GM12873 (cell line): ENCODE measurements around the gene ZBTB38.

ENCODE experiments used
- TF ChIP-seq, protein P1 (sequence below): IDR thresholded peaks from 2 replicates; pipeline ENCODE4 v1.5.1; 2012; ENCODE audit warnings: low read depth, mild to moderate bottlenecking, moderate library complexity, low read length, control low read depth; ENCODE audit not compliant: insufficient read depth; ENCODE audit errors: missing control alignments

Gene ZBTB38, protein sequence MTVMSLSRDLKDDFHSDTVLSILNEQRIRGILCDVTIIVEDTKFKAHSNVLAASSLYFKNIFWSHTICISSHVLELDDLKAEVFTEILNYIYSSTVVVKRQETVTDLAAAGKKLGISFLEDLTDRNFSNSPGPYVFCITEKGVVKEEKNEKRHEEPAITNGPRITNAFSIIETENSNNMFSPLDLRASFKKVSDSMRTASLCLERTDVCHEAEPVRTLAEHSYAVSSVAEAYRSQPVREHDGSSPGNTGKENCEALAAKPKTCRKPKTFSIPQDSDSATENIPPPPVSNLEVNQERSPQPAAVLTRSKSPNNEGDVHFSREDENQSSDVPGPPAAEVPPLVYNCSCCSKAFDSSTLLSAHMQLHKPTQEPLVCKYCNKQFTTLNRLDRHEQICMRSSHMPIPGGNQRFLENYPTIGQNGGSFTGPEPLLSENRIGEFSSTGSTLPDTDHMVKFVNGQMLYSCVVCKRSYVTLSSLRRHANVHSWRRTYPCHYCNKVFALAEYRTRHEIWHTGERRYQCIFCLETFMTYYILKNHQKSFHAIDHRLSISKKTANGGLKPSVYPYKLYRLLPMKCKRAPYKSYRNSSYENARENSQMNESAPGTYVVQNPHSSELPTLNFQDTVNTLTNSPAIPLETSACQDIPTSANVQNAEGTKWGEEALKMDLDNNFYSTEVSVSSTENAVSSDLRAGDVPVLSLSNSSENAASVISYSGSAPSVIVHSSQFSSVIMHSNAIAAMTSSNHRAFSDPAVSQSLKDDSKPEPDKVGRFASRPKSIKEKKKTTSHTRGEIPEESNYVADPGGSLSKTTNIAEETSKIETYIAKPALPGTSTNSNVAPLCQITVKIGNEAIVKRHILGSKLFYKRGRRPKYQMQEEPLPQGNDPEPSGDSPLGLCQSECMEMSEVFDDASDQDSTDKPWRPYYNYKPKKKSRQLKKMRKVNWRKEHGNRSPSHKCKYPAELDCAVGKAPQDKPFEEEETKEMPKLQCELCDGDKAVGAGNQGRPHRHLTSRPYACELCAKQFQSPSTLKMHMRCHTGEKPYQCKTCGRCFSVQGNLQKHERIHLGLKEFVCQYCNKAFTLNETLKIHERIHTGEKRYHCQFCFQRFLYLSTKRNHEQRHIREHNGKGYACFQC (N-terminal part only)

DNA sequence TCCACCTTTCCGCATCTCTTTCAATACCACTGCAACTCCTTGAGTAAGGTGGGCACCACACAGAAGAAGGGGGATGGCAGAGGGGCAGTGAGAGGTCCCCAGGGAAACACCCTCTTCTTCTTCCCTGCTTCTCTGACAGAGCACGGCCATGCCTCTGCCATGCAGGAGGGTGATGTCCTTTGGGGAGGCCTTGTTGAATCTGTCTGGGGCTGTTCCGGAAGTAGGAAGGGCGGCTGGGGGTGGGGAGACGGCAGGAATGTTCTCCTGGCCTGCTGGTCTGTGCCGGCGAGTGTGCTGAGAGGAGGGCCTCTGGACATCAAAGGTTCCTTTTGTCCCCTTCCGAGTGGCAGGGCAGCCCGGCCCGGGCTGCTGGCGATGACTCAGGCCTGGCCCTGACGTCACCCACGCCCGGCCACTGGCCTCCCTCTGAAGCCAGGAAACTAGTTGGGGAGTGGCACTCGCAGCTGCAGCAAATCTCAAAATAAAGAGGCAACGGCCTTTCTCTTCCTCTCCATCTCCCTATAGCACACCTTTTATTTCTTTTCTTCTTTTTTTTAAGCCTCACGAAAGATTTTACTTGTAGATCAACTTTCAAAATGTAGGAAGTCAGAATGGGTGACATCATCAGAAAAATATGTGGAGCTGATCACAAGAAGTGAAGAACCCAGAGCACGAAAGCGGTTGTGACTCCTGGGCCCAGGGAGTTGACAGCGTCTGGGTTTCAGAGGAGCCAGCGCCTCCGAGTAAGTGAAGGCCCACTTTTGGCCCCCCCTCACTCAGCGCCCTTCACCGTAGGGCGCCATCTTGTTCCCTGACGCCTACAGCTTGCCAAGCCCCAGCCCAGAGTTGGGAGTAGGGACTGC is at the start of gene ZBTB38:
Gene ZBTB38, plus strand, starts transcription at position 443 of the 863 bp plus-strand sequence. CDS start 73,885 bp downstream, outside the sequence.
- TF ChIP-seq, protein P1, sequence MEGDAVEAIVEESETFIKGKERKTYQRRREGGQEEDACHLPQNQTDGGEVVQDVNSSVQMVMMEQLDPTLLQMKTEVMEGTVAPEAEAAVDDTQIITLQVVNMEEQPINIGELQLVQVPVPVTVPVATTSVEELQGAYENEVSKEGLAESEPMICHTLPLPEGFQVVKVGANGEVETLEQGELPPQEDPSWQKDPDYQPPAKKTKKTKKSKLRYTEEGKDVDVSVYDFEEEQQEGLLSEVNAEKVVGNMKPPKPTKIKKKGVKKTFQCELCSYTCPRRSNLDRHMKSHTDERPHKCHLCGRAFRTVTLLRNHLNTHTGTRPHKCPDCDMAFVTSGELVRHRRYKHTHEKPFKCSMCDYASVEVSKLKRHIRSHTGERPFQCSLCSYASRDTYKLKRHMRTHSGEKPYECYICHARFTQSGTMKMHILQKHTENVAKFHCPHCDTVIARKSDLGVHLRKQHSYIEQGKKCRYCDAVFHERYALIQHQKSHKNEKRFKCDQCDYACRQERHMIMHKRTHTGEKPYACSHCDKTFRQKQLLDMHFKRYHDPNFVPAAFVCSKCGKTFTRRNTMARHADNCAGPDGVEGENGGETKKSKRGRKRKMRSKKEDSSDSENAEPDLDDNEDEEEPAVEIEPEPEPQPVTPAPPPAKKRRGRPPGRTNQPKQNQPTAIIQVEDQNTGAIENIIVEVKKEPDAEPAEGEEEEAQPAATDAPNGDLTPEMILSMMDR = no peak

DNA sequence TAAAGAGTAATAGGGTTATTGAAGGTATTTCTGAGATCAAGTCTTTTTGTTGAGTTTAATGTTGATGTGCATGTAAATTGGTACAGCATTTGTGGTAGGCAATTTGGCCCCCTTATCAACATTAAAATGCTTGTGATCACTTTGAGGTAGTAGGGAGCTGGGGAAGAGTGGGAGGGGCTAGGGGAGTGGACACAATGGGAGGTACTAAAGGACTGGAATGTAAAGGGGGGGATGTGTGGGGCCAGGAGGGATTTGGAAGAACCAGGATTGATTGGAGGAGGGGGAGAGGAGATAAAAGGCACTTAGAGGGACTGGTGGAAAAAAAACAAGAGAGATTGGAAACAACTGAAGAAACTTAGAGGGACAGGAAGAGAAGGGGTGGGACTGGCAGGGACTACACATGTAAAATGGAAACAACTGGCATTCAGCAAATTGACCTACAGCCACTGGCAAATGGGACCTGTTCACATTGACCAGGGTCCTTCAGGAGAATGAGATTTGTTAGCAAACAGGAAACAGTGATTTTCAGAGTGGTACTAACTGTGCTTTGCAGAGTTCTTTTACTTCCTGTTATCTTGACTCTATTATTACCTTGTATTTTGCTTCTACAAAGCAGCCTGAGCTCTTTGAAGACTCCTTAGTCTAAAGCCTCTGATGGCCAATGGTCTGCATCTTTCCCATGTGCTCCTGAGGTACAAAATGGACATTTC is 47.8 kb upstream of the ZBTB38 start:
- TF ChIP-seq, protein P1 = no peak

- TF ChIP-seq, protein P1 = no peak
Observed at GRCh38 chr3:141321109-141321497, 47.2 kb upstream of the ZBTB38 start.

DNA sequence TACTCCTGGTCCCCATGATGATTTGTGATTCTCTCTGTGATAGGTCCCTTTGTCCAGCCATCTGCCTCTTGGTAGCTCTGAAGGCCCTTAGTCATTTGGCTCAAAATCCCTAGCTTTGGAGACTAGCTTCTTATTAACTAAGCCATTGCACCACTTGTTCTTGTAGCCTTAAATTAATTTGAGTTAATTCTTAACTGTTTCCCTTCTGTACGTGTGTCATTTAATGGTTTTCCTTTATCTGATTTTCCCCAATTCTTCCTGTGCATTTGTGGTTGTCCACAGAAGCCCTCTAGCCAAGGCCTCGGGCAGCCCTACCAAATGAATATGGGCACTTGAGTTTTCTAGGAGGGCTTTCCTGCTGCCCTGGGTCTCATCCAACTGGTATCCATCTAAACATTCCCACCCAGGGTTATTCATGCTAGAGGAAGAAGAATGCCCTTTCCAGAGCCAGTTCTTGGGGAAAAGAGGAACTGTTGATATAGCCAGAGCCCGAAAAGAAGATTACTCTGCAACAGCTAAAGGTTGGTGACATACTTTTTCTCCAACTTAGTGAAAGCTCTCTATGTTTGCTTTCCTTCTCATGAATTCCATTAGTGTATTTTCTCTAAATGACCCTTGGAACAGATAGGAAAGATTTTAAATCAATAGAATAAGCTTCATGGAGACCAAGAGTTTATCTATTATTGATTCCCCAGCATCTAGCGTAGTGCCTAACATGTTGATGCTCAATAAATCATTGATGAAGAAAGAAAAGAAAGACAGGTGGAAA is 44.2 kb upstream of the ZBTB38 start:
- TF ChIP-seq, protein P1 = no peak

- TF ChIP-seq, protein P1 = no peak
Observed at GRCh38 chr3:141326123-141326522, 42.2 kb upstream of the ZBTB38 start.

DNA sequence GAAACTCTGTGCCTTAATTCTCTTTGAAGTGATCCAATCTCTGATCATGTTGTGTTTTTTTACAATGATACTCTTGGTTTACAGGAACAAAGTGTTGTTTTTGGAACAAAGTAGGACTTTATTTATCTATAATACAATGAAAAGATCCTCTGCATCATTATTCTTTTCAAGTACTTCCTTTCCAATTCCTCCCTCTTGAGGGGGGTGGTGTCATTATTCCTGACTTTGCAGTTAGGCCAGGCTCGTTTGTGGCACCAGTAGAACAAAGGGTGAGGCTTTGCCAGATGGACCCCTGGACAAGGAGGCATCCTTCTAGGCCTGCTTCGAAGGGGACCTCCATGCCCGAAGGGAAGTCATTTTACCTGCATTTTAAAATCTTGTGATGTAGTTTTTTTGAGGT is 41.7 kb upstream of the ZBTB38 start:
- TF ChIP-seq, protein P1 = no peak
